ENCODE measurements around the gene PACSIN2.
"Not testable (repeated sequence)": the region's sequence is repeated elsewhere in the genome, so short reads cannot be mapped to it uniquely, and the experiment has no call there.

Gene PACSIN2

GRCh38 chr22:42991010-42991651 lies 23.8 kb downstream of the PACSIN2 start:
- no peak for DNase-seq

DNA sequence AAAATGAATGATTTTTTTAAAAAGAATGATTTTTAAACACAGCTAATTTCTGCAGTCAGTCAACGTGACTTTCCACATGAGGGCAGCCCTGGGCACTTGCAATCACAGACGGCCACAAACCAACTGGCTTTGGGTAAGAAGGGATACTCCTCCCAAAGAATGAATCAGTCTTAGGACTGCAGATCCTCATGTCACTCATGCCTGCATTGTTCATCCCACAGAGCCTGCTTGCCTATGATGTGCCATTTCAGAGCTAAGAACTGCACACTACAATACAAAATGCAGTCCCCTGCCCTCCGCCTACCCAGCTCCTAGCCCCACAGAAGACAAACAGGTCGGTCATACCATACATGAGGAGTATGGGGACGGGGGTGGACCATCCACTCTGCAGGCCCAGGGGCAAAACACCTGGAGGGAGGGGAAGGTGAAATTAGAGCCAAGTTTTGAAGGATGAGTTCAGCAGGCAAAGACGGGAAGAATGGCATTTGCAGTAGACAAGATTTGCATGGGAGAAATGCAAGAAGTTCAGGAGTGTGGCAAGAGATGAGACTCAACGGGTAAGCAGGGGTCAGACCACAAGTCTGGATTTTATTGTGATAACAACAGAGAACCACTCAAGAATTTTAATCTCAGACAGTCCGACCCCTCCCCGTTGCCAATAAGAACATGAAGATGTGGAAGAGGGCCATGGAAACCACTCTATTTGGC lies 24.7 kb downstream of the PACSIN2 start:
- no peak for DNase-seq

DNA sequence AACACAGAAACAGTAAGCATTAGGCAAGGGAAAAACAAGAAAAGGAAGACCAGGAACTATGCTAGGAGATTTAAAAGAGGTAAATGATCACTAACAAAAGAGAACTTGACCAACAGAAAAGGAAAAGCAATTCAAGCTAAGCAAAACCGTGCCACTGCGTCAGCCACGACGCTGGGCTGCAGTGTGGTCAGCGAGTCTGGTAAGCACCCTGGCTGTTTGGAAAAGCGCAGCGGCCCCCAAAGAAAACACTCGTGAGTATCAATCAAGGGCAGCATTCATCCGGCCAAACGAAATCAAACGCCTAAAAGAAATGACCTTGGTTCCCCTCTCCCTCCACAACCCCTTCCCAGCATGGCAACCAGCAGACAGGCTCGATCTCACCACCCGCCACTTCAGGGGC lies 28.8 kb downstream of the PACSIN2 start:
- no peak for DNase-seq

DNA sequence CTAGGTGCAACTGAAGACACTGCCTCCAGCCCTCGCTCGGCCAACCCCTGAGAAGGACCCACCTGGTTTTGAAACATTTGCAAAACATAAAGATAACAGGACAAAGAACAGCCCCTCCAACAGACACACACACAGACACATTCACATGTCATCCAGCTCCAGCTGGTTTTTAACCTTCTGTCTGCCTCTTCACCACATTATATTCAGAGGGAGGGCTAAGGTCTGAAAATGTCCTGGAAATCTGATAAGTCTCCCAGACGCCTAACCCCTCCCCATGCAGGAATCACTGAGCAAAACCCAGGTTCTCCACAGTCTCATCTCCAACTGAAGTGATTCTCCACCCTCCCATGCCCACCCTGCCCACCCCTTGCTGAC lies 29.4 kb downstream of the PACSIN2 start:
- DNase-seq = no peak

GRCh38 chr22:42984814-42985530 lies 30.0 kb downstream of the PACSIN2 start:
- DNase-seq = no peak

DNA sequence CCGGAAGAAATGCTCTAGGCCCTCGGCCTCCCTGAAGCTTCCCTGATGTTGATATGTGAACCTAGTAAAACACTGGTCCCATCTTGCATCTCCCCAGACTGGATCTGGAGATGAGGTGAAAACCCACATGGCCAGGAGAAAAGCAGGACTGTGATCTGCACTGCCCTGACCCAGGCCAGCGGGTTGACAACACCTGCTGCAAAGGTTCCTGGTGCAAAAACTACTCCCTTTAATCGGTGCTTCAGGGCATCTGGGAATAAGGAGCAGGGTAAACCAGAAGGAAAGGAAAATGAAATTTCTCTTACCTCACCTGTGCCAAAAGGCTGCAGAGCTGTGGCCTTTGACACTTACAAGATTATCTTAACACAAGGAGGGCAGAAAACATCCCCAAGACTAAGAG lies 30.6 kb downstream of the PACSIN2 start:
- DNase-seq = no peak

GRCh38 chr22:42983470-42983869 lies 31.5 kb downstream of the PACSIN2 start:
- DNase-seq = no peak

- no peak for DNase-seq
These were observed 35.3 kb downstream of the PACSIN2 start for GRCh38 chr22:42979606-42980005.

DNA sequence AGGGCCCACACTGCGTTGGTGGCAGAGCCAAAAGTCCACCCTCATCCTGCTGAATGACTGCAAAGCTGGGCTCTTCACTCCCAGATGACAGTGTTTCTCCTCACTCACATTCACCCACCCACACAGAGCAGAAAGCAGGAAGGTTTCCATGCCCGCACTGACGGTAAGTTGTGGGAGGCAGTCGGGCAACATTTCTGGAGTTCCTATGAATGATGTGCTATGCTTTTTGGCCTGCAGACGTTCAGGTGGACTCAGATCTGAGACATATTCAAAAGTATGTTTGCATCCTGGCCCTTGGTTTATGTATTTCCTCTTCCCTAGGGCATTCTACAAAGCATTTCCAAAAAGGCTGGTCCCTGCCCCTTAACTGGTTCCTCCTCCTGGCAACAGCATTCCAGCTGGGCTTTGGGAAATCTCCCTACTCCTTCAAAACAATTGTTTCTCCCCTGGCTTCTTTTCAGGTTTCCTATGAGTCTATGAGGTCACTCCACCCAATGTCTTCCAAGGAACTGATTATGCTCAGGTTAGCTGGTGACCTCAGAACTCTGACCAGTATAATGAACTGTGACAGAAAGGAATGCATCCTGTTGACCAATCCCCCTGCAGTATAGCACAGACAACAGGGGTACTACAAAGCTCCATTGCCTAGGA lies 36.4 kb downstream of the PACSIN2 start:
- DNase-seq = peak in 1 of 2 donors; percentile 15

- no peak for DNase-seq
These were observed 37.4 kb downstream of the PACSIN2 start for GRCh38 chr22:42977569-42977968.

GRCh38 chr22:42976217-42976933 lies 38.6 kb downstream of the PACSIN2 start:
- no peak for DNase-seq

DNA sequence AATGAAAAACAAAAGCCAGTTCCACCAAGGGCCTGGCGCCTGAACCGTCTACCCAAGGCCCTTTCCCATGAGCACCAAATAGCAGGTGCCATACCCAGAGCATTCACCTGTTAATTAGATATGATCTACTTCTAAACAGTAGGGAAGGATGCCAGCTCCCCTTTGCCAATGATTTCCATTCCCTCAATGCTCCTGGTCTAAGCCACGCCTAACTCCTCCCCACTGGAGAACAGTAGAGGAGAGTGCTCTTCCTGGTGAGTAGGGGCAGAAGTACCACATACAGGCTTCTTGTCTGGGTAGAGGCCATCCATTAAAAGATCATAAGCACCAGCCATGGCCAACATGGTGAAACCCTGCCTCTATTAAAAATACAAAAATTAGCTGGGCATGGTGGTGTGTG lies 40.7 kb downstream of the PACSIN2 start:
- no peak for DNase-seq

DNA sequence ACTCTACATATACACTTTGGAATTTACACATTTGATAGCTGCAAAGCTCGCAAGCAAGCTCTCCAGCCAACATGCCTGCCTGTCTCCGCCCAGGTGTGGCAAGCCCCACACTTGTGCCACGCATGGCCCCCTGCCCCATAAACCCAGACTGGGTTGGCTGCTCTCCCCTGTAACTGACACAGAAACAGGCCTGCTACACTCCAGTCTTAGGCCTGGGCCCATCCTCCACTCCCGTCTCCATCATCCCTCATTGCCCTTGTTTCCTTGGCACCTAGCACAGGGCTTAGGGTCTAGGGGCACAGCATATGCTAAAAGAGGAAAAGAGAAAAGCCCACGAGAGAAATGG lies 41.4 kb downstream of the PACSIN2 start:
- no peak for DNase-seq

GRCh38 chr22:42972649-42973535 lies 42.1 kb downstream of the PACSIN2 start:
- no peak for DNase-seq

DNA sequence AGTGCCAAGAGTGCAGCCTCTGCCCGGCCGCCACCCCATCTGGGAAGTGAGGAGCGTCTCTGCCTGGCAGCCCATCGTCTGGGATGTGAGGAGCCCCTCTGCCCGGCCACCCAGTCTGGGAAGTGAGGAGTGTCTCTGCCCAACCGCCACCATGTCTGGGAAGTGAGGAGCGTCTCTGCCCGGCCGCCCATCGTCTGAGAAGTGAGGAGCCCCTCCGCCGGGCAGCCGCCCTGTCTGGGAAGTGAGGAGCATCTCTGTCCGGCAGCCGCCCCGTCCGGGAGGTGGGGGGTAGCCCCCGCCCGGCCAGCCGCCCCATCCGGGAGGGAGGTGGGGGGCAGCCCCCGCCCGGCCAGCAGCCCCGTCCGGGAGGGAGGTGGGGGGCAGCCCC lies 43.5 kb downstream of the PACSIN2 start:
- not testable (repeated sequence) for DNase-seq

- DNase-seq = no peak
These were observed 44.9 kb downstream of the PACSIN2 start for GRCh38 chr22:42970029-42970428.

DNA sequence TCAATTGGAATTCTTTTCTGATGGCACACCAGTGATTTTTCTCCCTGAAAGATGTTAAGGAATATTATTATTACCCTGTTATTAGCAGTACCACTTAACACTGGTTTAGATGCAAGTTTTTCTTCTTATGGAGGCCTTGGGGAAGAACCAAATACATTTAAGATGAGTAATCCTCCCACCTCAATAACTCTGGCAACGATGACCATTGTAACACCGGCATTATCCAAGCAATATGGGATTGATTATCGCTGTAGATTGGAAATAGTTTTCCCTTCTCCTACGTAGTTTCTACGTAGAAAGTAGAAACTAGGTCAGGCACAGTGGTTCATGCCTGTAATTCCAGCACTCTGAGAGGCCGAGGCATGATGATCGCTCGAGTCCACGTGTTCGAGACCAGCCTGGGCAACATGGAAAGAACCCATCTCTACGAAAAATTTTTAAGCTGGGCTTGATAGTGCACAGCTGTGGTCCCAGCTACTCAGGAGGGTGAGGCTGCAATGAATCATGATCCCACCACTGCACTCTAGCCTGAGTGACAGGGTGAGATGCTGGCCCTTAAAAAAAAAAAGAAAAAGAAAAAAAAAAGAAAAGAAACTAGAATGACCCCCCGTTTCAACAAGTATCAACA lies 45.5 kb downstream of the PACSIN2 start:
- no peak for DNase-seq

- peak in 1 of 2 donors; percentile 2 for DNase-seq
These were observed 47.0 kb downstream of the PACSIN2 start for GRCh38 chr22:42967933-42968332.

DNA sequence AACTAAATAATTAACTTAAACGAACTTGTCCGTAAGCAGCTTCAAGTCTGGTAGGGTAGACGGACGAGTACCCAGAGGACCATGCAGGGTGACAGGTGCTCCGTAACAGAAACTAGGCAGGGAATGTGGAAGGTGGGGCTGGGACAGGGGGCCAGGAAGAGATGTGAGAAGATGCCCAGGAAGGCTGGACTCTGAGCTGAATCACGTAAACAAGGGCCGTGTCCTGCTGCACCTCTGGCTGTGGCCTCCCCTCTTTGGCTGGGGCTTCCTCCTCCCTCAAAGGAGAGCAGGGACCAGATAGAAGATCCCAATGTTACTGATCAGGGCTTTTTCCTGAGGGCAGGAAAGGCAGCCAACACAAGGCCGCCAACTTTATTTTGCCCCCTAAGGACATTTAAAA lies 47.9 kb downstream of the PACSIN2 start:
- no peak for DNase-seq

- DNase-seq = no peak
These were observed 48.5 kb downstream of the PACSIN2 start for GRCh38 chr22:42966497-42966896.

GRCh38 chr22:42964994-42965699 lies 49.8 kb downstream of the PACSIN2 start:
- no peak for DNase-seq
